Measurements from ENCODE around the gene NQO1. TPM values are rescaled to one million over a fixed set of nuclear protein-coding genes. Genes with fewer than 3 reads are reported as not detected.

Gene NQO1
- total RNA-seq, 4 donors from 2014 or later, result 51.3 to 120 (median 79.9) TPM

DNA sequence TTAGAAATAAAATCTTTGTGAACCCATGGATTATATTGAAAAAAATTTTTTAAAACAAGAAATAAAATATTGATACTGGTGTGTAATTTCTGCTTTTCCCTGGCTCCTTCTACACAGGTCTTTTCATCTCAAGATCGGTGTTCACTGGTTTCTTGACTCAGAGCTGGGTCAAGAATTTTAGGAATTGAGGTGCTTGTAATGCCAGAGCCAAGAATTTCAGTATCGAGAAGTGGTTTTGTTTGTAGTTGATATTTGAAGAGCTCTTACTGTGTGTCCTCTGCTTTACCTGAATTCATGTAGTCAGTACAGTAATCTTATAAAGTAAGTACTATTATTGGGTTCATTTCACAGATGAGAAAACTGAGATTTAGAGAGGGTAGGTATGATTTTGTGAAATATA lies 43.0 kb upstream of the NQO1 start:
- H3K4me1 ChIP-seq, result peaks cover 0 to 6% (median 0%) of the 10 kb centered on the region in 3 donors
- H3K9me3 ChIP-seq, result no peaks in the 10 kb centered on the region
- H3K36me3 ChIP-seq, result no peaks in the 10 kb centered on the region
- H3K27ac ChIP-seq, result no peak overlapping the region
- TF ChIP-seq, protein P1, sequence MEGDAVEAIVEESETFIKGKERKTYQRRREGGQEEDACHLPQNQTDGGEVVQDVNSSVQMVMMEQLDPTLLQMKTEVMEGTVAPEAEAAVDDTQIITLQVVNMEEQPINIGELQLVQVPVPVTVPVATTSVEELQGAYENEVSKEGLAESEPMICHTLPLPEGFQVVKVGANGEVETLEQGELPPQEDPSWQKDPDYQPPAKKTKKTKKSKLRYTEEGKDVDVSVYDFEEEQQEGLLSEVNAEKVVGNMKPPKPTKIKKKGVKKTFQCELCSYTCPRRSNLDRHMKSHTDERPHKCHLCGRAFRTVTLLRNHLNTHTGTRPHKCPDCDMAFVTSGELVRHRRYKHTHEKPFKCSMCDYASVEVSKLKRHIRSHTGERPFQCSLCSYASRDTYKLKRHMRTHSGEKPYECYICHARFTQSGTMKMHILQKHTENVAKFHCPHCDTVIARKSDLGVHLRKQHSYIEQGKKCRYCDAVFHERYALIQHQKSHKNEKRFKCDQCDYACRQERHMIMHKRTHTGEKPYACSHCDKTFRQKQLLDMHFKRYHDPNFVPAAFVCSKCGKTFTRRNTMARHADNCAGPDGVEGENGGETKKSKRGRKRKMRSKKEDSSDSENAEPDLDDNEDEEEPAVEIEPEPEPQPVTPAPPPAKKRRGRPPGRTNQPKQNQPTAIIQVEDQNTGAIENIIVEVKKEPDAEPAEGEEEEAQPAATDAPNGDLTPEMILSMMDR (IDR thresholded peaks at IDR 0.05), result no peak
- 21 to 33% methylated on average over 2 of the region's 2 CpGs for WGBS, 2 donors (ENCODE audit: low coverage in 1 of 2)
- ATAC-seq, result no peak
- no peaks in the 10 kb centered on the region for H3K27me3 ChIP-seq
- no peak overlapping the region for H3K4me3 ChIP-seq

DNA sequence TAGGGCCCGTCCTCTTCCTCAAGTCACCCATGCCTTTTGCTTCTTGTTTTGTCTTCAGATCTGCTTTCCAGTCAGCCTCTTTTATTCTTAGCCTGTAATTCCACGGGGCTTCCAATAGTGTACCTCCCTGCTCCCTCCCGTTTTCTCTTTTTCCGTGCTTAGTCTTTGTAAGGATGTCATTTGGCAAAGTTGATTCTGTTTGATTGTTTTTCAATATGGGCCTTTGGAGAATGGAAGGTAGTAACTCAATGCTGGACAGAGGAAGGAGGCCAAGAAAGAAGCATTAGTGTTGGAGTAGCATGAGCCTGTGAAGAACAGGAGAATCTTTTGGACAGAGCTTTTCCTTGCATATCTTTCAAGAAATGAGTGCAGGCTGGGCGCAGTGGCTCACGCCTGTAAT lies 42.3 kb upstream of the NQO1 start:
- Histone ChIP-seq H3K9me3 (no peaks in the 10 kb centered on the region), H3K27me3 (no peaks in the 10 kb centered on the region), H3K4me1 (peaks cover 0 to 12% (median 0%) of the 10 kb centered on the region in 3 donors), H3K27ac (no peak overlapping the region), H3K4me3 (no peak overlapping the region), H3K36me3 (no peaks in the 10 kb centered on the region)
- no peak for ATAC-seq
- WGBS, 2 donors (ENCODE audit: low coverage in 1 of 2), result 76 to 90% methylated on average over 2 to 5 of the region's 6 CpGs
- no peak for TF ChIP-seq POLR2AphosphoS5 (IDR thresholded peaks at IDR 0.05)
- TF ChIP-seq, protein P1 (IDR thresholded peaks at IDR 0.05), result no peak
- TF ChIP-seq POLR2A (IDR thresholded peaks at IDR 0.05), result no peak
- no peak for TF ChIP-seq EP300 (IDR thresholded peaks at IDR 0.05)

DNA sequence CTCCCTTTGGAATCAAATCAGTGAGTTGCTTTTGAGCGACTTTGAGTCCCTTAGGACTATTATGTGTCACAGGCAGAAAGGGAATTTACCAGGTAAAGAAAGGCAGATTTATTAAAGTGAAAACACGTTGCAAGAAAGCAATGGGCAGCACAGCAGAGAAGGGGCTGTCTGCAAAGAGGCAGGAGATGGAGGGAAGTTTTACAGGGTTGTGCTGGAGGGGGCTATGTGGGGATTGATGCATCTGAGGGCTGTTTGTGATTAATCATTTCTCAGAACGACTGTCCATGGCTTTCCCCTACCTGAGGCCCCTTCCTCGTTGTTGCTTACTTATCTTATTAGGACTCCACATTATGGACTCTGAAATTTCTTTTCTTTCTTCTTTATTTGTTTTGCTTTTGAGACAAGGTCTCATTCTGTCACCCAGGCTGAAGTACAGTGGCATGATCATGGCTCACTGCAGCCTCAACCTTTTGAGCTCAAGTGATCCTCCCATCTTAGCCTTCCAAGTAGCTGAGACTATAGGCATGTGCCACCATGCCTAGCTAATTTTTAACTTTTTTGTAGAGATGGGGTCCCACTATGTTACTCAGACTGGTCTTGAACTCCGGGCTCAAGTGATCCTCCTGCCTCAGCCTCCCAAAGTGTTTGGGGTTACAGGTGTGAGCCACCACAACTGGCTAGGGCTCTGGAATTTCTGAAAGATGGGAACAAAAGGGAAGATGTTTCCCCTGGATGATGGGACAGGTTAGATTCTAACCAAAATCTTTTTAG lies 41.3 kb upstream of the NQO1 start:
- WGBS, 2 donors (ENCODE audit: low coverage in 1 of 2), result 71 to 78% methylated on average over 4 to 5 of the region's 5 CpGs
- TF ChIP-seq EP300 (IDR thresholded peaks at IDR 0.05) (no peak), POLR2A (IDR thresholded peaks at IDR 0.05) (no peak), POLR2AphosphoS5 (IDR thresholded peaks at IDR 0.05) (no peak)
- TF ChIP-seq, protein P1 (IDR thresholded peaks at IDR 0.05), result no peak

DNA sequence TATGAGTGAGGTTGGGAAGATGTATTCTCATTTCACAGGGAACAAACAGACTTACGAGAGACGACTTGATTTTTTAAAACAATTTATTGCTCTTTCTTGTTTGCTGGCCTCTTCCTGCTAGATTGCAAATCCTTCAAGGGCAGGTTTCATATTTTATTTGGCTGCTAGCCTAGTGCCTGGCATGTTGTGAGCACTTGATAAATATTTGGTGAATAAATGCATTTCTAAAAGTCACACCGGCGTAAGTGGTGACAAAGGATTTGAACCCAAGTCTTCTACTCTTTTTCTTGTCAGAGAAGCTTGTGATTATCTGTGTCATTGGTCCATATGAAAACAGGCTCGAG lies 37.2 kb upstream of the NQO1 start:
- Histone ChIP-seq H3K36me3 (no peaks in the 10 kb centered on the region), H3K27me3 (no peaks in the 10 kb centered on the region), H3K9me3 (no peaks in the 10 kb centered on the region), H3K4me3 (no peak overlapping the region), H3K4me1 (peaks cover 0 to 23% (median 4%) of the 10 kb centered on the region in 3 donors), H3K27ac (peak overlapping the region in 3 of 4 donors; percentile 66 to 92 (median 90))
- TF ChIP-seq, protein P1 (IDR thresholded peaks at IDR 0.05), result no peak
- TF ChIP-seq POLR2A (IDR thresholded peaks at IDR 0.05), result no peak
- no peak for TF ChIP-seq POLR2AphosphoS5 (IDR thresholded peaks at IDR 0.05)
- no peak for TF ChIP-seq EP300 (IDR thresholded peaks at IDR 0.05)
- WGBS, 2 donors (ENCODE audit: low coverage in 1 of 2), result 30 to 35% methylated on average over 5 of the region's 5 CpGs
- no peak for ATAC-seq

More for the DNA sequence above, 41.3 kb upstream of the NQO1 start:
- H3K9me3 ChIP-seq, result no peaks in the 10 kb centered on the region
- no peak overlapping the region for H3K27ac ChIP-seq
- H3K36me3 ChIP-seq, result no peaks in the 10 kb centered on the region
- H3K27me3 ChIP-seq, result no peaks in the 10 kb centered on the region
- no peak overlapping the region for H3K4me3 ChIP-seq
- ATAC-seq, result no peak
- H3K4me1 ChIP-seq, result peaks cover 0 to 19% (median 4%) of the 10 kb centered on the region in 3 donors

All from gastroesophageal sphincter (tissue), 4 donors.